ENCODE measurements around the gene PGF.
A peak's percentile ranks its signal among the peaks of the same experiment; 100 is the strongest.

DNA sequence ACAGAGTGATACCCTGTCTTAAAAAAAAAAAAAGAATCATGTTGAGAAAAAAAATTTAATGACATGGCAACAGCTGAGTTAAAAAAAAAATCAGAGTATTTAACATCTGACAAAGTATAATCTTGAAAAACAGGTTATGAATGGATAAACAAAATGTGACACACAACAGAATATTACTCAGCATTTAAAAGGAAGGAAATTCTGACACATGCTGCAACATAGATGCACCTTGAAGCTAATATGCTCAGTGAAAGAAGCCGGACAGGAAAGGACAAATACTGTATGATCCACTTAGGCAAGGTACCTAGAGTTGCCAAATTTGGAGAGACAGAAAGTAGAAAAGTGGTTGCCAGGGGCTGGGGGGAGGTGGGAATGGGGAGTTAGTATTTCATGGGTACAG is 27.9 kb upstream of the PGF start:
- TF ChIP-seq, protein P1, sequence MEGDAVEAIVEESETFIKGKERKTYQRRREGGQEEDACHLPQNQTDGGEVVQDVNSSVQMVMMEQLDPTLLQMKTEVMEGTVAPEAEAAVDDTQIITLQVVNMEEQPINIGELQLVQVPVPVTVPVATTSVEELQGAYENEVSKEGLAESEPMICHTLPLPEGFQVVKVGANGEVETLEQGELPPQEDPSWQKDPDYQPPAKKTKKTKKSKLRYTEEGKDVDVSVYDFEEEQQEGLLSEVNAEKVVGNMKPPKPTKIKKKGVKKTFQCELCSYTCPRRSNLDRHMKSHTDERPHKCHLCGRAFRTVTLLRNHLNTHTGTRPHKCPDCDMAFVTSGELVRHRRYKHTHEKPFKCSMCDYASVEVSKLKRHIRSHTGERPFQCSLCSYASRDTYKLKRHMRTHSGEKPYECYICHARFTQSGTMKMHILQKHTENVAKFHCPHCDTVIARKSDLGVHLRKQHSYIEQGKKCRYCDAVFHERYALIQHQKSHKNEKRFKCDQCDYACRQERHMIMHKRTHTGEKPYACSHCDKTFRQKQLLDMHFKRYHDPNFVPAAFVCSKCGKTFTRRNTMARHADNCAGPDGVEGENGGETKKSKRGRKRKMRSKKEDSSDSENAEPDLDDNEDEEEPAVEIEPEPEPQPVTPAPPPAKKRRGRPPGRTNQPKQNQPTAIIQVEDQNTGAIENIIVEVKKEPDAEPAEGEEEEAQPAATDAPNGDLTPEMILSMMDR (IDR thresholded peaks at IDR 0.05), result no peak
- TF ChIP-seq POLR2A (IDR thresholded peaks at IDR 0.05) (no peak), POLR2AphosphoS5 (IDR thresholded peaks at IDR 0.05; ENCODE audit: insufficient read depth in 1 of 2, low read depth in 1 of 2) (peak in 1 of 2 donors; percentile 68)

Measured in vagina (tissue), 2 donors.